Measurements from ENCODE around the gene HSPA9.

HSPA9 gene

DNA sequence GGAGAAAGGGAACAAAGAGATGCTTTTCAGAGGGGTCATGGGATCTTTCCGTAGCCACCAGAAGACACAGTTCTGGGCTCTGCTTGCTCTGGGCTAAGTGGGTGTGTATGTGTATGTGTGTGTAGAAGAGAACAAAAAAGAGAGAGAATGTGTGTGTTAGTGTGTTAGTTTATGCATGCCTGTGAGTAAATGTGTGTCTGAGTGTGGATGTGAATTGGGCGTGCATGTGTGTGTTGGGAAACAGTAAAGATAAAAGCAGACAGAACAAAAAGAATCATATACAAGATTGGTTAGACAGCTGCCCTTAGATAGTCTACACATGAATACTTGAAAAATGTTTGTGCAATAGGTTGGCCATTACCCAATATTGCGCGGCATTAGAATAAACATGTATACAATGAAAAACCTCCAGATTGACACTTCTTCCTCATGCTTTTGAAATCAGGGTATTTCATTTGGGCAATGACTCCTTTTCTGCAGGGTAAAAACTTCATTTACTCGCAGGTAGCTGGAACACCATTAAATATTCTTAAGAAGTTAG, 36.5 kb upstream of the HSPA9 start:
- DNase-seq (ENCODE audit: low read depth), result peak; percentile 45
- peak overlapping the region; percentile 40 for H3K4me3 ChIP-seq (replicated peaks; ENCODE audit: low read depth, low read length)
- no peak for TF ChIP-seq CTCF (IDR thresholded peaks at IDR 0.05; ENCODE audit: low read length, missing control alignments)

DNA sequence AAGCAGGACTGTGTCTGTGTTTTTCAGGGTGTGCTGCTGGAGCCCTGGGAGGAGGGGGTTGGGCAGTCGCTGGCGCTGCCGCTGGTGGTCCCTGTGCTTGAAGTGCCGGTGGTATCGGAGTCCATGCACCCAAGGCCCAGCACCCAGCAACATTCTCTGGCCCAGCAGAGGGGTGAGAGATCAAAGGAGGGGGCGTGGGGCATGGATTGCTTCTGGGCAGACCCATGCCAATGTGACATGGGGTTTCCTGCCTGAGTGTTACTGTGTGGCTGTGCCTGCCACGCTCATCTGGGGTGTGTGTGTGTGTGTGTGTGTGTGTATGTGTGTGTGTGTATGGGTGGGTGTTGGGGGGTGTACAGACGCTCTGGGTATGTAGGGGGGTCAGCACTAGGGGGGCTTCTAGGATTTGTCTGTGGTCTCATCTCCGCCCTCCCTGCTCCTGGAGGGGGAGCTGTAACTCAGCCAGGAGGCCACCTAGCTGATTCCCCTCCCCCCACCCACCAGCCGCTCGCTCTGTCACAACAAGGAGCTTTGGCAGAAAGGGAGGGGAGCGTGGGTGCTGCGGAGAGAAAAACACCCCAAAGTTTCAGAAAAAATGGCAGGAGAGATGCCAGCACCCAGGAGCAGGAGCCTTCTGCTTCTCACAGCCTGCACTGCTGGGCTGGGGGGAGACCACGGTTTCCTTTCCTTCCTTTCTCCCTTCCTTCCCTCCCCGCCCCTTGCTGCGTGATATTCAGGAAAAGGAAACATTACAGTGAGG, 35.9 kb upstream of the HSPA9 start:
- no peak for TF ChIP-seq CTCF (IDR thresholded peaks at IDR 0.05; ENCODE audit: low read length, missing control alignments)
- no peak for DNase-seq (ENCODE audit: low read depth)
- H3K4me3 ChIP-seq (replicated peaks; ENCODE audit: low read depth, low read length), result peak overlapping the region; percentile 40

GRCh38 chr5:138610415-138610917, 35.3 kb upstream of the HSPA9 start:
- DNase-seq (ENCODE audit: low read depth), result no peak
- H3K4me3 ChIP-seq (replicated peaks; ENCODE audit: low read depth, low read length), result no peak overlapping the region
- TF ChIP-seq CTCF (IDR thresholded peaks at IDR 0.05; ENCODE audit: low read length, missing control alignments), result peak; percentile 32

- no peak for TF ChIP-seq CTCF (IDR thresholded peaks at IDR 0.05; ENCODE audit: low read length, missing control alignments)
- H3K4me3 ChIP-seq (replicated peaks; ENCODE audit: low read depth, low read length), result no peak overlapping the region
- DNase-seq (ENCODE audit: low read depth), result no peak
These were observed 31.3 kb upstream of the HSPA9 start for GRCh38 chr5:138606378-138607064.

GRCh38 chr5:138605254-138605972, 30.2 kb upstream of the HSPA9 start:
- peak; percentile 55 for DNase-seq (ENCODE audit: low read depth)
- TF ChIP-seq CTCF (IDR thresholded peaks at IDR 0.05; ENCODE audit: low read length, missing control alignments), result no peak
- H3K4me3 ChIP-seq (replicated peaks; ENCODE audit: low read depth, low read length), result no peak overlapping the region

DNA sequence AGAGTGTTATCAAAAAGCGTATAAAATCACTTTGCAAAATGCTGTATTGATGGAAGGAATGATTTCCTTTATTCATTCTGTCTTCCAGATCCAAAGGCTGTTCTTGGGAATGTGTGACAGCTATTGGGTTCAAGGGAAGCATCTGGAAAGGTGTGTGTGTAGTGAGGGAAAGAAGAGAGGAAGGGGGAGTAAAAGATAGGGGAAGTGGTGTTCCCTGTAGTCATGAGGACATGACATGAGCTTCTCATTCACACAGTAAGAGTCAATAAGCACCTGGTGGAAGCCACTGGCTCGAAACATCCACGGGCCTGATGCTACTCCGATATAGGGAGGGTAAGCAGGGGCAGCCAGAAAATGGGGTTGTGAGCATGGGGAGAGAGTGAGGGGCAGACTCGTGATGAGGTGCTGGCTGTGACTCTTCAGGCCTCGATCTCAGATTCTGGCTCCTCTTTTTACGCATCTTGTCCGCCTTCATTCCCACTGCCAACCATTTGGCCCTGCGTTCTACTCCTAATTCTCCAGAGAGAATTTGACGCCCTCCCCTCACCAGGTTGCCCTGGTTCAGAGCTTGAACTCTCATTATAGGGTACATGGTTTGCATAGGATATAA, 29.1 kb upstream of the HSPA9 start:
- no peak for DNase-seq (ENCODE audit: low read depth)
- TF ChIP-seq CTCF (IDR thresholded peaks at IDR 0.05; ENCODE audit: low read length, missing control alignments), result no peak
- no peak overlapping the region for H3K4me3 ChIP-seq (replicated peaks; ENCODE audit: low read depth, low read length)
